ENCODE data around the gene NKD1.

DNA sequence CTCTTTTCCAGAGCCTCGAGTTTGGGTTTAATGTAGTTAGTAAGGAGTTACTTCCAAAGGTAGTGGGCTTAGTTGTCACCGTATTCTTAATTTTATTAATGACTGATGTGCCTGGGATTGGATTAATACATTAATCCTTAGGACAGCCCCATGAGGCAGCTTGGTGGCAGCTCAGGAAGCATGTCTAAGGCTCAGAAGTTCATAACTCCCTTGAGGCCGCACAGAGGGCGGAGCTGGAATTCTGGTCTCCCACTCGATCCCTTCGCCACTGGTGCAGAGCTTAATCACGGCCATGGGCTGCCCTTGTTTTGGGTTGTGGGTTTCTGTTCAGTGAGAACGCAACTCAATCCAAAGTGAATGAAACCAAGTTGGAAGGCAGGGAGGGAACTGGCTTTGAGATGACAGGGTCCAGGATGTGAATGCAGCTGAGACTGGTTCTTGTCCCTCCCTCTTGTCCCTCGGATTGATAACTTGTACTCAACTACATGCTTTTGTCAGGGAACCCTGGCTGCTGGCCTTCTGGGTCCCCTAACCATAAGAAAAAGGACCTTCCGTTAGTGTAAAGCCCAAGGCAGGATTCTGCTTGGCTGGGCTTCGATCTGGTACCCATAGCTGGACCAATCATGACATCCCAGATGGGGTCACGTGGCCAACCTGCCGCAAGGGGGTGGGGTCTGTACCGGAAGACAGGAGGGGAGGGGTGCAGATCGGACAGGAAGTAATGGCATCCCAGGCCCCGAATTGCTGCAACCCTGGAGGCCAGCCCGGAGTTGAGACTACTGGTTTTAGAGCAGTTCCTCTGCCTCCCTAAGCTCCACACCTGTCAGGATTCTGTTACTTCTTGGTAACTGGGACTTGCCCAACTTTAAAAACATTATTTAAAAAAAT is 87.6 kb downstream of the NKD1 start:
- TF ChIP-seq, protein P1, sequence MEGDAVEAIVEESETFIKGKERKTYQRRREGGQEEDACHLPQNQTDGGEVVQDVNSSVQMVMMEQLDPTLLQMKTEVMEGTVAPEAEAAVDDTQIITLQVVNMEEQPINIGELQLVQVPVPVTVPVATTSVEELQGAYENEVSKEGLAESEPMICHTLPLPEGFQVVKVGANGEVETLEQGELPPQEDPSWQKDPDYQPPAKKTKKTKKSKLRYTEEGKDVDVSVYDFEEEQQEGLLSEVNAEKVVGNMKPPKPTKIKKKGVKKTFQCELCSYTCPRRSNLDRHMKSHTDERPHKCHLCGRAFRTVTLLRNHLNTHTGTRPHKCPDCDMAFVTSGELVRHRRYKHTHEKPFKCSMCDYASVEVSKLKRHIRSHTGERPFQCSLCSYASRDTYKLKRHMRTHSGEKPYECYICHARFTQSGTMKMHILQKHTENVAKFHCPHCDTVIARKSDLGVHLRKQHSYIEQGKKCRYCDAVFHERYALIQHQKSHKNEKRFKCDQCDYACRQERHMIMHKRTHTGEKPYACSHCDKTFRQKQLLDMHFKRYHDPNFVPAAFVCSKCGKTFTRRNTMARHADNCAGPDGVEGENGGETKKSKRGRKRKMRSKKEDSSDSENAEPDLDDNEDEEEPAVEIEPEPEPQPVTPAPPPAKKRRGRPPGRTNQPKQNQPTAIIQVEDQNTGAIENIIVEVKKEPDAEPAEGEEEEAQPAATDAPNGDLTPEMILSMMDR (IDR thresholded peaks at IDR 0.05), result no peak
- TF ChIP-seq POLR2A (IDR thresholded peaks at IDR 0.05), result no peak
- TF ChIP-seq EP300 (IDR thresholded peaks at IDR 0.05), result no peak
